SK-N-SH (cell line): ENCODE results near the gene LTBP1. TPM values are rescaled to one million over a fixed set of nuclear protein-coding genes. Genes with fewer than 3 reads are reported as not detected.

Source experiments
- CTCF ChIA-PET: fragments of 300-600, 350-600 bp; formaldehyde crosslinking; extraction: SDS; loops from one replicate; lab custom pipeline; 2021; lab: Yijun Ruan, JAX
- POLR2A ChIA-PET: fragments of 350-600 bp; sonication (Branson Sonifier 250); formaldehyde crosslinking; extraction: SDS; loops from one replicate; lab custom pipeline; 2020; ENCODE audit warnings: antibody characterized with exemption, inconsistent platforms; lab: Yijun Ruan, JAX
- DNase-seq: peaks from one replicate; pipeline ENCODE4 v3.0.0; 2012
- H2AFZ ChIP-seq: fragments of 200-600 bp; sonication (generic); 2 replicates; pipeline ENCODE4 v1.8.1; 2016; ENCODE audit warnings: antibody characterized with exemption, mild to moderate bottlenecking, low read depth
- H3F3A ChIP-seq: fragments of 200-600 bp; sonication (generic); replicated peaks from 2 replicates; pipeline ENCODE3; 2016; ENCODE audit warnings: antibody characterized with exemption, mild to moderate bottlenecking; ENCODE audit not compliant: insufficient read depth
- H3K27ac ChIP-seq, 2 experiments: fragments of 200-500 bp in 1 of 2; fragments of 200-600 bp in 1 of 2; sonication (Bioruptor generic) in 1 of 2; sonication (generic), shearing (Covaris generic) in 1 of 2; 2 replicates each; pipeline versions ENCODE4 v1.5.1 to v1.6.1; 2014 to 2016; ENCODE audit warnings: low read depth in 2 of 2, inconsistent platforms in 1 of 2, low read length in 1 of 2, mild to moderate bottlenecking in 1 of 2, mixed read lengths in 1 of 2
- H3K27me3 ChIP-seq: fragments of 200-600 bp; sonication (generic), shearing (Covaris generic); 2 replicates; pipeline ENCODE4 v1.6.1; 2016; ENCODE audit warnings: mixed run types; ENCODE audit not compliant: insufficient read depth
- H3K36me3 ChIP-seq, 2 experiments: fragments of 200-500 bp in 1 of 2; fragments of 200-600 bp in 1 of 2; sonication (Bioruptor generic) in 1 of 2; sonication (generic) in 1 of 2; replicated peaks in 1 of 2; 2 replicates each; pipeline versions ENCODE3 to v1.5.1; 2014 to 2016; ENCODE audit warnings: low read length in 1 of 2, mild to moderate bottlenecking in 1 of 2; ENCODE audit not compliant: insufficient read depth in 2 of 2, control insufficient read depth in 1 of 2
- H3K4me1 ChIP-seq, 2 experiments: fragments of 200-500 bp in 1 of 2; fragments of 200-600 bp in 1 of 2; sonication (Bioruptor generic) in 1 of 2; sonication (generic), shearing (Covaris generic) in 1 of 2; 2 replicates each; pipeline versions ENCODE4 v1.5.1 to v1.6.1; 2014 to 2016; ENCODE audit warnings: low read depth in 1 of 2, low read length in 1 of 2, mixed run types in 1 of 2; ENCODE audit not compliant: insufficient read depth in 2 of 2, control insufficient read depth in 1 of 2
- H3K4me2 ChIP-seq: fragments of 200-600 bp; sonication (generic), shearing (Covaris generic); 2 replicates; pipeline ENCODE4 v1.6.1; 2017; ENCODE audit warnings: mixed run types
- H3K4me3 ChIP-seq, 2 experiments: fragments of 200-500 bp in 1 of 2; fragments of 200-600 bp in 1 of 2; sonication (Bioruptor generic) in 1 of 2; sonication (generic), shearing (Covaris generic) in 1 of 2; 2 replicates each; pipeline versions ENCODE4 v1.5.1 to v1.8.1; 2014 to 2016; ENCODE audit warnings: low read depth in 2 of 2, inconsistent platforms in 1 of 2, low read length in 1 of 2, mild to moderate bottlenecking in 1 of 2, mixed read lengths in 1 of 2, moderate library complexity in 1 of 2
- H3K79me2 ChIP-seq: fragments of 200-600 bp; sonication (generic); 2 replicates; pipeline ENCODE4 v1.8.1; 2017; ENCODE audit warnings: mild to moderate bottlenecking; ENCODE audit not compliant: insufficient read depth
- H3K9ac ChIP-seq: fragments of 200-600 bp; sonication (generic); 2 replicates; pipeline ENCODE4 v1.6.1; 2017; ENCODE audit warnings: mixed run types
- H3K9me2 ChIP-seq: fragments of 200-600 bp; sonication (generic); 2 replicates; pipeline ENCODE4 v1.6.1; 2017; ENCODE audit warnings: mixed run types
- H3K9me3 ChIP-seq: fragments of 200-600 bp; sonication (generic); 2 replicates; pipeline ENCODE4 v1.6.1; 2017; ENCODE audit warnings: mixed run types, mild to moderate bottlenecking, moderate library complexity
- H4K20me1 ChIP-seq: fragments of 200-600 bp; sonication (generic); 2 replicates; pipeline ENCODE4 v1.6.1; 2017; ENCODE audit warnings: mild to moderate bottlenecking, mixed run types; ENCODE audit not compliant: insufficient read depth
- ELF1 ChIP-seq: IDR thresholded peaks from 2 replicates; pipeline ENCODE4 v1.4.0; 2012
- EP300 ChIP-seq, 2 experiments: IDR thresholded peaks; 2 replicates each; pipeline versions ENCODE4 v1.4.0 to v1.6.1; 2012; ENCODE audit warnings: borderline replicate concordance in 1 of 2, low read depth in 1 of 2, low read length in 1 of 2
- EZH2phosphoT487 ChIP-seq: fragments of 200-600 bp; sonication (generic); IDR thresholded peaks from 2 replicates; pipeline ENCODE4 v1.6.1; 2017; ENCODE audit warnings: low read depth, mixed run types, mild to moderate bottlenecking, antibody characterized with exemption, moderate library complexity, borderline replicate concordance
- FOSL2 ChIP-seq: IDR thresholded peaks from 2 replicates; pipeline ENCODE4 v1.4.0; 2012; ENCODE audit warnings: low read depth, mild to moderate bottlenecking, moderate library complexity, borderline replicate concordance
- FOXJ3 ChIP-seq: sonication (generic); formaldehyde crosslinking; IDR thresholded peaks from 2 replicates; pipeline ENCODE4 v1.5.1; 2020; ENCODE audit warnings: mild to moderate bottlenecking, missing genetic modification reagents
- IRF3 ChIP-seq: fragments of 150-350 bp; IDR thresholded peaks from 2 replicates; pipeline ENCODE4 v1.6.1; 2016; ENCODE audit warnings: mild to moderate bottlenecking, low read depth, low read length
- MEF2A ChIP-seq: IDR thresholded peaks from 2 replicates; pipeline ENCODE4 v1.4.0; 2012; ENCODE audit warnings: low read depth, borderline replicate concordance
- PBX3 ChIP-seq: IDR thresholded peaks from 2 replicates; pipeline ENCODE4; 2012
- RCOR1 ChIP-seq: fragments of 150-350 bp; IDR thresholded peaks from 2 replicates; pipeline ENCODE4 v1.6.1; 2017; ENCODE audit warnings: antibody characterized with exemption, low read length
- RFX5 ChIP-seq: IDR thresholded peaks from 2 replicates; pipeline ENCODE4 v1.6.1; 2012; ENCODE audit warnings: mild to moderate bottlenecking, improper control_type of control experiment, low read length
- RXRA ChIP-seq: IDR thresholded peaks from 2 replicates; pipeline ENCODE4 v1.4.0; 2012; ENCODE audit warnings: low read depth, mild to moderate bottlenecking, borderline replicate concordance
- SIN3A ChIP-seq: IDR thresholded peaks from 2 replicates; pipeline ENCODE4 v1.6.1; 2012; ENCODE audit warnings: low read depth, mild to moderate bottlenecking, low read length, moderate library complexity, borderline replicate concordance
- TCF12 ChIP-seq: IDR thresholded peaks from 2 replicates; pipeline ENCODE4 v1.4.0; 2012
- USF1 ChIP-seq: IDR thresholded peaks from 2 replicates; pipeline ENCODE4 v1.4.0; 2012; ENCODE audit warnings: low read depth, borderline replicate concordance
- YY1 ChIP-seq: IDR thresholded peaks from 2 replicates; pipeline ENCODE4 v1.4.0; 2012; ENCODE audit warnings: low read depth, mild to moderate bottlenecking
- ZBTB33 ChIP-seq: IDR thresholded peaks from 2 replicates; pipeline ENCODE4 v1.4.0; 2012; ENCODE audit warnings: low read depth, borderline replicate concordance
- WGBS: methylation state at CpG from one replicate; pipeline ENCODE4 v1.1.6; 2017; ENCODE audit warnings: low lambda C conversion rate; 5-methylcytosine and 5-hydroxymethylcytosine counted together
- polyA plus RNA-seq, 3 experiments: library from polyadenylated mRNA; depleted of rRNA; stranded (reverse); fragments of >200 nt; gene quantifications; 2 replicates each; pipeline ENCODE4 v1.2.3, GENCODE V29; 2012

The LTBP1 gene
- polyA plus RNA-seq, 1 of the 3 experiments (the other 2 are of a cell fraction), result 467 TPM

- H3K27ac ChIP-seq, result peak overlapping the region; percentile 3 to 50; a peak in 3 of 4 replicates
- H3K4me3 ChIP-seq, result no peak overlapping the region
- POLR2A ChIA-PET, result no interaction called here
- H3K4me1 ChIP-seq, result peaks cover 0 to 3% of the 10 kb centered on the region in 2 experiments; a peak in 2 of 4 replicates
- no peaks in the 10 kb centered on the region for H3K9me3 ChIP-seq
- peaks cover 14 to 77% of the 10 kb centered on the region in 2 experiments for H3K36me3 ChIP-seq
- no peak for DNase-seq
- no peak overlapping the region for H2AFZ ChIP-seq
- WGBS, result 62% methylated on average over 9 of the region's 9 CpGs
- no peak overlapping the region for H3K9ac ChIP-seq
- no peaks in the 10 kb centered on the region for H3K9me2 ChIP-seq
- no peak for TF ChIP-seq SIN3A
- no peak for TF ChIP-seq RFX5
- peak; percentile 45 for TF ChIP-seq TCF12
- CTCF ChIA-PET, result interaction anchor here (0.6 to 0.7 kb wide), 2 partner anchors 65 to 83 kb away, joined by 3 read pairs; no protein-coding TSS in a partner anchor
- no peaks in the 10 kb centered on the region for H4K20me1 ChIP-seq
- no peaks in the 10 kb centered on the region for H3K27me3 ChIP-seq
- H3F3A ChIP-seq, result peaks cover 39% of the 10 kb centered on the region
- H3K4me2 ChIP-seq, result no peak overlapping the region
- H3K79me2 ChIP-seq, result no peaks in the 10 kb centered on the region; the same call in 1 of the 2 replicates
Observed at GRCh38 chr2:33307659-33308270, 361.0 kb downstream of the LTBP1 start.

GRCh38 chr2:33312355-33312754, 365.6 kb downstream of the LTBP1 start:
- DNase-seq, result no peak
- H4K20me1 ChIP-seq, result no peaks in the 10 kb centered on the region
- WGBS, result 55% methylated on average over 4 of the region's 4 CpGs
- H3K27ac ChIP-seq, result peak overlapping the region; percentile 83 to 84; a peak in 3 of 4 replicates
- H3K9me2 ChIP-seq, result no peaks in the 10 kb centered on the region
- H3K4me3 ChIP-seq, result no peak overlapping the region
- peaks cover 13 to 69% of the 10 kb centered on the region in 2 experiments for H3K36me3 ChIP-seq
- CTCF ChIA-PET, result no interaction called here
- POLR2A ChIA-PET, result no interaction called here
- H3K9ac ChIP-seq, result peak overlapping the region; percentile 32; the same call in 1 of the 2 replicates
- H3K27me3 ChIP-seq, result no peaks in the 10 kb centered on the region
- TF ChIP-seq EP300 (IDR thresholded peaks at IDR 0.05; ENCODE audit: borderline replicate concordance in 1 of 2, low read depth in 1 of 2, low read length in 1 of 2), result peak in 1 of 2 experiments; percentile 59; a peak in 1 of 4 replicates
- TF ChIP-seq TCF12, result peak; percentile 73
- no peak for TF ChIP-seq EZH2phosphoT487
- TF ChIP-seq FOSL2, result 0 out of 2 replicates have a peak, but pooled peaks have one; percentile 7
- no peaks in the 10 kb centered on the region for H3K9me3 ChIP-seq
- H3K4me1 ChIP-seq, result peaks cover 0 to 7% of the 10 kb centered on the region in 2 experiments; a peak in 2 of 4 replicates
- H3K4me2 ChIP-seq, result no peak overlapping the region; the same call in 1 of the 2 replicates
- H3K79me2 ChIP-seq, result peaks cover 5% of the 10 kb centered on the region
- H2AFZ ChIP-seq, result no peak overlapping the region
- H3F3A ChIP-seq, result peaks cover 44% of the 10 kb centered on the region

- ChIA-PET CTCF (no interaction called here), POLR2A (no interaction called here)
- Histone ChIP-seq H3K27me3 (no peaks in the 10 kb centered on the region), H3K4me1 (peaks cover 0 to 7% of the 10 kb centered on the region in 2 experiments; a peak in 2 of 4 replicates), H4K20me1 (no peaks in the 10 kb centered on the region), H3K9ac (peak overlapping the region; percentile 32; the same call in 1 of the 2 replicates), H3K4me3 (no peak overlapping the region), H3K79me2 (peaks cover 5% of the 10 kb centered on the region), H3K9me2 (no peaks in the 10 kb centered on the region), H3K27ac (peak overlapping the region; percentile 83 to 84), H3F3A (peaks cover 46% of the 10 kb centered on the region), H3K36me3 (peaks cover 13 to 69% of the 10 kb centered on the region in 2 experiments), H3K9me3 (no peaks in the 10 kb centered on the region), H3K4me2 (no peak overlapping the region), H2AFZ (no peak overlapping the region)
- no peak for DNase-seq
- 33% methylated on average over 3 of the region's 3 CpGs for WGBS
- TF ChIP-seq ELF1 (no peak), RCOR1 (no peak), ZBTB33 (no peak), IRF3 (no peak), MEF2A (peak; percentile 51; the same call in 1 of the 2 replicates), FOXJ3 (CRISPR knock-in tag) (no peak), YY1 (no peak), RXRA (no peak; the same call in 1 of the 2 replicates), PBX3 (peak; percentile 62), USF1 (no peak)
Observed at GRCh38 chr2:33313039-33313438, 366.3 kb downstream of the LTBP1 start.
